HUES48 (cell line): Measurements from ENCODE around the gene NPAT.

Experiments
- H3K27ac ChIP-seq: one replicate; pipeline ENCODE4 v1.7.0; 2013; ENCODE audit warnings: low read depth, low read length, inconsistent platforms
- H3K27me3 ChIP-seq: 2 replicates; pipeline ENCODE4 v1.6.1; 2013; ENCODE audit warnings: mild to moderate bottlenecking, low read length; ENCODE audit not compliant: control insufficient read depth, insufficient read depth
- H3K36me3 ChIP-seq: 2 replicates; pipeline ENCODE4 v1.6.1; 2013; ENCODE audit warnings: low read length; ENCODE audit not compliant: control insufficient read depth, insufficient read depth
- H3K4me1 ChIP-seq: 2 replicates; pipeline ENCODE4 v1.6.1; 2013; ENCODE audit warnings: mild to moderate bottlenecking, low read length; ENCODE audit not compliant: control insufficient read depth, insufficient read depth
- H3K4me3 ChIP-seq: 2 replicates; pipeline ENCODE4 v1.5.1; 2013; ENCODE audit warnings: mild to moderate bottlenecking, low read depth, low read length
- H3K9ac ChIP-seq: 2 replicates; pipeline ENCODE4 v1.6.1; 2013; ENCODE audit warnings: mild to moderate bottlenecking, low read depth, low read length, moderate library complexity
- H3K9me3 ChIP-seq: 2 replicates; pipeline ENCODE4 v1.6.1; 2013; ENCODE audit warnings: low read length; ENCODE audit not compliant: control insufficient read depth, insufficient read depth

The NPAT gene

DNA sequence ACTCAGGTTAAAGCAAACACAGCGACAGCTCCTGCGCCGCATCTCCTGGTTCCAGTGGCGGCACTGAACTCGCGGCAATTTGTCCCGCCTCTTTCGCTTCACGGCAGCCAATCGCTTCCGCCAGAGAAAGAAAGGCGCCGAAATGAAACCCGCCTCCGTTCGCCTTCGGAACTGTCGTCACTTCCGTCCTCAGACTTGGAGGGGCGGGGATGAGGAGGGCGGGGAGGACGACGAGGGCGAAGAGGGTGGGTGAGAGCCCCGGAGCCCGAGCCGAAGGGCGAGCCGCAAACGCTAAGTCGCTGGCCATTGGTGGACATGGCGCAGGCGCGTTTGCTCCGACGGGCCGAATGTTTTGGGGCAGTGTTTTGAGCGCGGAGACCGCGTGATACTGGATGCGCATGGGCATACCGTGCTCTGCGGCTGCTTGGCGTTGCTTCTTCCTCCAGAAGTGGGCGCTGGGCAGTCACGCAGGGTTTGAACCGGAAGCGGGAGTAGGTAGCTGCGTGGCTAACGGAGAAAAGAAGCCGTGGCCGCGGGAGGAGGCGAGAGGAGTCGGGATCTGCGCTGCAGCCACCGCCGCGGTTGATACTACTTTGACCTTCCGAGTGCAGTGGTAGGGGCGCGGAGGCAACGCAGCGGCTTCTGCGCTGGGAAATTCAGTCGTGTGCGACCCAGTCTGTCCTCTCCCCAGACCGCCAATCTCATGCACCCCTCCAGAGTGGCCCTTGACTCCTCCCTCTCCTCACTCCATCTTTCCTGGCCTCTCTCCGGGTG is at the start of gene NPAT, which contains the start of gene ATM:
TSS of gene NPAT (minus strand) at position 65 of the 774 bp plus-strand sequence. CDS start 102 bp downstream, outside the sequence.
TSS of gene ATM (plus strand) at position 494 of the 774 bp plus-strand sequence. CDS start 4,558 bp downstream, outside the sequence.
- H3K4me3 ChIP-seq, result peak within 1 kb of the TSS; percentile 87
- H3K9ac ChIP-seq, result peak within 1 kb of the TSS; percentile 89
- H3K27ac ChIP-seq, result peak within 1 kb of the TSS; percentile 99
- peaks cover 4% of the 10 kb centered on the region for H3K36me3 ChIP-seq
- H3K9me3 ChIP-seq, result no peaks in the 10 kb centered on the region
- no peaks in the 10 kb centered on the region for H3K27me3 ChIP-seq
- H3K4me1 ChIP-seq, result peaks cover 40% of the 10 kb centered on the region

DNA sequence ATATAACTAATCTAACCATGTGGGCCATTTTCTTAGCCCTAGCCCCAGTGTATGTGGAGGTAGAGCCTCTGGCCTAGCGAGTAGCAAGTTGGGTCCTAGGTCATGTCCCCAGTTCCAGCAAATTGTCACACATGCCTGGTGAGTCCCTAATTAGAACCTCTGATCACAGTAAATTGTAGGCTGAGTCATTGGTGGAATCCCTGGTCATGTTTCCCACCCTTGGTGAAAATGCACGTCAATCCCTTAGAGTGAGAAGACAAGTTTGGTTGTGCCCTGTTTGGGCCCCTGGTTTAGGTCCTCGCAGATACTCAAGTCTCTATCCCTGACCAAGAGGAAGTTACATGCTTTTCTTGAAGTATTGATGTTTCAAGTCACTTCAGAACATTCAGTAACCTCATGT is 47.1 kb upstream of the NPAT start:
- Histone ChIP-seq H3K4me1 (no peaks in the 10 kb centered on the region), H3K9me3 (no peaks in the 10 kb centered on the region), H3K9ac (no peak overlapping the region), H3K36me3 (peaks cover 63% of the 10 kb centered on the region), H3K4me3 (no peak overlapping the region), H3K27me3 (no peaks in the 10 kb centered on the region), H3K27ac (no peak overlapping the region)

DNA sequence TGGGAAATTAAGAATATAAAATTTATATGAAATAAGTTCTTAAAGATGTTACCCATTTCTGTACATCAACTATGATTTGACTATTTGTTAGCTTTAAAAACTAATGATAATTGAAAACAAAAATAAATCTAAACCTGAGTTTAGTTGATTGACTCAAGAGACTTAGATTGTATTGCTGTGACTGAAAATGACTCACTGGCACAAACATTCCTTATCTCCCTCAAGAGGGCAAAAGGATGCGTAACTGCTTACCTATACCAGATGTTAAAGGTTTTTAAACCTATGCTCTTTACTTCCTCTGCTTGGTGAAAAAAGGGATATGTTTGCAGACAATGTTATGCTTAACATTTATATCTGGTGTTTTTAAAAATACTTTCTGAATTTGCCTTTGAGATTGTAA is 30.7 kb upstream of the NPAT start:
- H3K9ac ChIP-seq, result no peak overlapping the region
- H3K36me3 ChIP-seq, result peaks cover 94% of the 10 kb centered on the region
- H3K27me3 ChIP-seq, result no peaks in the 10 kb centered on the region
- H3K9me3 ChIP-seq, result no peaks in the 10 kb centered on the region
- no peaks in the 10 kb centered on the region for H3K4me1 ChIP-seq
- no peak overlapping the region for H3K4me3 ChIP-seq
- H3K27ac ChIP-seq, result no peak overlapping the region

DNA sequence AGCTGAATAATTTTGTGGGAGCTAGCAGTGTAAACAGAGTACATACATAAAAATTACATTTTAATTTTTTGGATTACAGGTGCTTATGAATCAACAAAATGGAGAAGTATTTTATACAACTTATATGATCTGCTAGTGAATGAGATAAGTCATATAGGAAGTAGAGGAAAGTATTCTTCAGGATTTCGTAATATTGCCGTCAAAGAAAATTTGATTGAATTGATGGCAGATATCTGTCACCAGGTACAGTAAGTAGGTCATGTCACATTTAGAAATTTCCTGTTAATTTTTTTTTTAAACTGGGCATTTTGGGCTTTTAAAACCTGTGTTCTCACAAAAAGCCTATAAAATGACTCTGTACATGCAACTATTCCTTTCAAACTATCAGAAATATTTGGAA is 24.4 kb upstream of the NPAT start:
- Histone ChIP-seq H3K27ac (no peak overlapping the region), H3K9ac (no peak overlapping the region), H3K4me3 (no peak overlapping the region), H3K9me3 (no peaks in the 10 kb centered on the region), H3K36me3 (peaks cover 74% of the 10 kb centered on the region), H3K27me3 (no peaks in the 10 kb centered on the region), H3K4me1 (no peaks in the 10 kb centered on the region)

DNA sequence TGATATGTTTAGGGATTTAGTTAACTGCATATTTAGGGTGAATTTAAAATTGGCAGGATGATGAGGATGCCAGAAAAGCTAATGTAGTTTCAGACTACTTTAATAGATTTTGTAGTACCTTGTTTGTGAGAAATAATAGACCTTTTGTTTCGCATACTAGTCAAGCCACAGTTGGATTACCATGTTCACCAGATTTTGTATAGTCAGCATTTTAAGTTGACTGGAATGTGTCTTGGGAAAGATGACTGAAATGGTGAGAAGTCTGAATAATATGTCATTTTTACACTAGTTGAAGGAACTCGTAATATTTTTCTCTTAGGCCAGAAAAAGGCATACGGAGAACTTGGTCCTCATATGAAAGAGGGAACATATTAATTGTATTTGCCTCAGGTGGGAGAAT is 23.9 kb upstream of the NPAT start:
- Histone ChIP-seq H3K9ac (no peak overlapping the region), H3K4me1 (no peaks in the 10 kb centered on the region), H3K27ac (no peak overlapping the region), H3K9me3 (no peaks in the 10 kb centered on the region), H3K4me3 (no peak overlapping the region), H3K27me3 (no peaks in the 10 kb centered on the region), H3K36me3 (peaks cover 70% of the 10 kb centered on the region)

DNA sequence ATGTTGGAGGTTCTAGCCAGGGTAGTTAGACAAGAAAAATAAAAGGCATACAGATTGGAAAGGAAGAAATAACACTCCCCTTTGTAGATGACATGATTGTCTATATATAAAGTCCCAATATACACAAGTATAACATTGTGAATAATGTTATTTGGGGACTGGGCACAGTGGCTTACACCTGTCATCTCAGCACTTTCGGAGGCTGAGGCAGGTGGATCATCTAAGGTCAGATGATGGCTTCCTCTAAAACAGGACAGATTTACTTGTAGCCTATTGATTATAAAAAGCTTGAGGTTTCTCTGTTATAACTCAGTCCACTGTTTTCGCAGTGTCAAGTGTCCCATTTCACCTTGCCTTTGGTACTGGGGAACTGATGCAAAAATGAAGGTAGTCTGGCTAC is 20.0 kb upstream of the NPAT start:
- Histone ChIP-seq H3K9me3 (no peaks in the 10 kb centered on the region), H3K36me3 (peaks cover 63% of the 10 kb centered on the region), H3K27me3 (no peaks in the 10 kb centered on the region), H3K27ac (no peak overlapping the region), H3K4me1 (no peaks in the 10 kb centered on the region), H3K4me3 (no peak overlapping the region), H3K9ac (no peak overlapping the region)

DNA sequence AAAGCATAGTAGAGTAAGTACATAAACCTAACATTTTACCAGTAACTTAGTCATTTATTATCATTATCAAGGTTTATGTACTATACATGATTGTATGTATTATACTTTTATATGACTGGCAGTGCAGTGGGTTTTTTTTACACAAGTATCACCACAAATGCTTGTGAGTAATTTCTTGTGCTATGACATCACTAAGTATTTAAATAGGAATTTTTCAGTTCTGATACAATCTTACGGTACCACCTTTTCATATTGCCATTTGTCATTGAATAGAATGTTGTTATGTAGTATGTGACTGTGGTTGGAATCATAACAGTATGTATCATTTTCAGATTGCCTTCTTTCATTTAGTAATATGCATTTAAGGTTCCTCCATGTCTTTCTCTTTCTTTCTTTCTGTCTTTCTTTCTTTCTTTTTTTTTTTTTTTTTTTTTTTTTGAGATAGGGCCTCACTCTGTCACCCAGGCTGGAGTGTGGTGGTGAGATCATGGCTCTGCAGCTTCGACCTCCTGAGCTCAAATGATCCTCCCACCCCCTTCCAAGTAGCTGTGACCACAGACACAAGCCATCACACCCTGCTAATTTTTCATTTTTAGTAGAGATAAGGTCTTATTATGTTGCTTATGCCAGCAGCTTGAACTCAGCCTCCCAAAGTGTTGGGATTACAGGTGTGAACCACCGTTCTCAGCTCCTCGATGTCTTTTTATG is 19.0 kb upstream of the NPAT start:
- no peaks in the 10 kb centered on the region for H3K9me3 ChIP-seq
- H3K36me3 ChIP-seq, result peaks cover 68% of the 10 kb centered on the region
- no peak overlapping the region for H3K4me3 ChIP-seq
- H3K27me3 ChIP-seq, result no peaks in the 10 kb centered on the region
- no peaks in the 10 kb centered on the region for H3K4me1 ChIP-seq
- no peak overlapping the region for H3K9ac ChIP-seq
- H3K27ac ChIP-seq, result no peak overlapping the region

DNA sequence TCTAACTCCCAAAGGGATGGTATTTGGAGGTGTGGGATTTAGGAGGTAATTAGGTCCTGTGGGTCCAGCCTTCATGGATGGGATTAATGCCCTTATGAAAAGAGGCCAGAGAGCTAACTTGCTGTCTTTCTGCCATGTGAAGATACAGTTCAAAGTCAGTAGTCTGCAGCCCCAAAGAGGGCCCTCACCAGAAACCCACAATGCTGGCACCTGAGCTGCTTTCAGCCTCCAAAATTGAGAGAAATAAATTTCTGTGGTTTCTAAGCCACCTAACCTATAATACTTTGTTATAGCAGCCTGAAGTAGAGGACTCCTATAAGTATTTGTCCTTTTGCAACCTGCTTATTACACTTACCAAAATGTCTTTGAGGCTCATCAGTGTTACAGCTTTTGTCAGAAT is 16.6 kb upstream of the NPAT start:
- no peaks in the 10 kb centered on the region for H3K27me3 ChIP-seq
- no peaks in the 10 kb centered on the region for H3K9me3 ChIP-seq
- H3K4me1 ChIP-seq, result no peaks in the 10 kb centered on the region
- no peak overlapping the region for H3K4me3 ChIP-seq
- H3K27ac ChIP-seq, result no peak overlapping the region
- no peak overlapping the region for H3K9ac ChIP-seq
- peaks cover 71% of the 10 kb centered on the region for H3K36me3 ChIP-seq

DNA sequence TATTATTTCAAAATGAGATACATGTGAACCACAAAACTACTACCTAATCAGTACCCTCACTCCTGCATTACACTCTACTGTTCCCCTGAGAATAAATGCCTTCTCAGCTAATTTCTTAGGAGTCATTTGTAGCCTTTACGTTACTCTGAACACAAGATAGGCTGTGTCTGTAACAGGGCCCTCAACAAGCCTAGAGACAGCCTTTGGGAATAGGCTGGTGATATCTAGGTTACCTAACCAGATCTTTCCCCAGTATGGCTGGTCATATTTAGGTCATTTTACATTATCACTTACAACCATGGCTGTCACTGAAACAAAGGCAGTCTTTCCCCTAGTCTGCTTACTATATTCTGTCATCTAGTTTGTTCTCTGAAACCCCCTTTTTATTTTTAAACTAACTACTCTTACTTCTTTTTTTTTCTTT is 14.6 kb upstream of the NPAT start:
- Histone ChIP-seq H3K4me3 (no peak overlapping the region), H3K9ac (no peak overlapping the region), H3K36me3 (peaks cover 78% of the 10 kb centered on the region), H3K4me1 (no peaks in the 10 kb centered on the region), H3K27ac (no peak overlapping the region), H3K9me3 (no peaks in the 10 kb centered on the region), H3K27me3 (no peaks in the 10 kb centered on the region)

DNA sequence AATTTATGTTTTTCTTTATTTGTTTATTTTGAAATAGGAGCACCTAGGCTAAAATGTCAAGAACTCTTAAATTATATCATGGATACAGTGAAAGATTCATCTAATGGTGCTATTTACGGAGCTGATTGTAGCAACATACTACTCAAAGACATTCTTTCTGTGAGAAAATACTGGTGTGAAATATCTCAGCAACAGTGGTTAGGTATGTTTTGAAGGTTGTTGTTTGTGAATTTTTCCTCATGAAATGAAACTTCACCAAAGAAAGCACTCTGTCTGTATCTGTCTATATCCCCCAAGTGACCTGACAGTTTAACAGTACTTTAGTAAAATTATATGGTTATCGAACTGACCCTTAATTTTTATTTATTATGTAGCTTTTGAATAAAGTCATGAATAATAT is 13.2 kb upstream of the NPAT start:
- no peaks in the 10 kb centered on the region for H3K4me1 ChIP-seq
- peaks cover 82% of the 10 kb centered on the region for H3K36me3 ChIP-seq
- H3K27ac ChIP-seq, result no peak overlapping the region
- no peak overlapping the region for H3K9ac ChIP-seq
- H3K27me3 ChIP-seq, result no peaks in the 10 kb centered on the region
- no peaks in the 10 kb centered on the region for H3K9me3 ChIP-seq
- H3K4me3 ChIP-seq, result no peak overlapping the region

DNA sequence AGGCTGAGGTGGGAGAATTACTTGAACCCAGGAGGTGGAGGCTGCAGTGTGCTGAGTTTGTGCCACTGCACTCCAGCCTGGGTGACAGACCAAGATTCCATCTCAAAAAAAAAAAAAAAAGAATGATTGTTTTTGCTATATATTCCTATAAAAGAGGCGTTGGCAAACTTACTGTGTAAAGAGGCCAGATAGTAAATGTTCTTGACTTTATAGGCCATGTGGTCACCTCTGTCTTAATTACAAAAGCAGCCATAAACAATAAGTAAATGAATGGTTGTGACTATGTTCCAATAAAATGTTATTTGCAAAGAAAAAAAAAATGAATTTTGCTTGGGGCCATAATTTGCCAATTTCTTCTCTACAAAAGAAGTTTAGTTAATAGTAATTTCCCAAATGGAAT is 12.8 kb upstream of the NPAT start:
- Histone ChIP-seq H3K36me3 (peaks cover 82% of the 10 kb centered on the region), H3K27ac (no peak overlapping the region), H3K27me3 (no peaks in the 10 kb centered on the region), H3K9ac (no peak overlapping the region), H3K4me1 (no peaks in the 10 kb centered on the region), H3K9me3 (no peaks in the 10 kb centered on the region), H3K4me3 (no peak overlapping the region)
